Uterus (tissue), 4 donors: ENCODE results near the gene ZNF185. TPM values are rescaled to one million over a fixed set of nuclear protein-coding genes. Genes with fewer than 3 reads are reported as not detected.

Experiments
- DNase-seq, 2 donors: peaks; one replicate each; pipeline ENCODE4 v3.0.0-alpha.2; 2019 to 2020
- H3K27ac ChIP-seq, 2 donors: fragments of 200-600 bp; sonication (generic); 1 replicate in 1 of 2; 2 replicates in 1 of 2; pipeline ENCODE4 v1.5.1; 2016 to 2018
- H3K27me3 ChIP-seq, 2 donors: fragments of 200-600 bp; sonication (generic); one replicate each; pipeline ENCODE4 v1.5.1; 2018 to 2019; ENCODE audit warnings: control low read depth in 1 of 2
- H3K36me3 ChIP-seq, 2 donors: fragments of 200-600 bp; sonication (generic); one replicate each; pipeline ENCODE4 v1.5.1; 2019; ENCODE audit warnings: control low read depth in 1 of 2
- H3K4me1 ChIP-seq, 2 donors: fragments of 200-600 bp; sonication (generic); one replicate each; pipeline ENCODE4 v1.5.1; 2018 to 2019; ENCODE audit warnings: control low read depth in 1 of 2
- H3K4me3 ChIP-seq, 2 donors: fragments of 200-600 bp; sonication (generic); 1 replicate in 1 of 2; 2 replicates in 1 of 2; pipeline ENCODE4 v1.5.1; 2018 to 2019; ENCODE audit warnings: mild to moderate bottlenecking in 1 of 2
- H3K9me3 ChIP-seq, 2 donors: fragments of 200-600 bp; sonication (generic); one replicate each; pipeline ENCODE4 v1.5.1; 2019; ENCODE audit warnings: control low read depth in 1 of 2
- CTCF ChIP-seq, 4 experiments: fragments of 200-600 bp in 2 of 4; fragments of 450-650 bp in 2 of 4; sonication (generic) in 2 of 4; IDR thresholded peaks; one replicate each; pipeline ENCODE4 v1.5.1; 2016 to 2019; ENCODE audit warnings: antibody characterized with exemption in 4 of 4, mild to moderate bottlenecking in 2 of 4, moderate library complexity in 1 of 4
- POLR2A ChIP-seq, 2 donors: fragments of 450-650 bp; IDR thresholded peaks; one replicate each; pipeline ENCODE4 v1.6.1; 2016; ENCODE audit warnings: antibody characterized with exemption in 2 of 2, mild to moderate bottlenecking in 1 of 2, moderate library complexity in 1 of 2
- intact Hi-C: fragments of 100-400 bp; cut with DNase I; formaldehyde crosslinking; loops from one replicate; pipeline ENCODE4 v1.15.1; 2023; ENCODE audit warnings: low total_unique reads
- total RNA-seq, 4 donors: library from RNA; depleted of rRNA in 3 of 4; stranded (reverse); fragments of >200 nt in 3 of 4; gene quantifications; one replicate each; pipeline versions ENCODE4 v1.1.0 to v1.2.4, GENCODE V29; 2014 to 2023
- donor health status: DM: yes; HTN: yes; CAD: no.

ZNF185 gene
- total RNA-seq, 4 donors from 2014 or later = 1.3 to 32.6 (median 12.1) TPM

GRCh38 chrX:152895724-152896420 lies 2.0 kb upstream of the ZNF185 start:
- DNase-seq = no peak
- Histone ChIP-seq H3K4me1 (no peaks in the 10 kb centered on the region), H3K27me3 (no peaks in the 10 kb centered on the region), H3K36me3 (no peaks in the 10 kb centered on the region), H3K9me3 (no peaks in the 10 kb centered on the region), H3K27ac (no peak overlapping the region), H3K4me3 (no peak overlapping the region)
- intact Hi-C loops = no loop called here
- TF ChIP-seq CTCF (IDR thresholded peaks at IDR 0.05) = no peak
- no peak for TF ChIP-seq POLR2A (IDR thresholded peaks at IDR 0.05)

GRCh38 chrX:152896450-152896849 lies 1.4 kb upstream of the ZNF185 start:
- no peaks in the 10 kb centered on the region for H3K36me3 ChIP-seq
- H3K4me1 ChIP-seq = no peaks in the 10 kb centered on the region
- no peak for DNase-seq
- H3K4me3 ChIP-seq = no peak overlapping the region
- intact Hi-C loops = no loop called here
- H3K27me3 ChIP-seq = no peaks in the 10 kb centered on the region
- H3K27ac ChIP-seq = no peak overlapping the region
- H3K9me3 ChIP-seq = no peaks in the 10 kb centered on the region
- TF ChIP-seq POLR2A (IDR thresholded peaks at IDR 0.05) = no peak
- TF ChIP-seq CTCF (IDR thresholded peaks at IDR 0.05) = no peak

GRCh38 chrX:152898442-152898841 lies 575 bp downstream of the ZNF185 start:
- no peaks in the 10 kb centered on the region for H3K9me3 ChIP-seq
- no peak overlapping the region for H3K27ac ChIP-seq
- H3K4me3 ChIP-seq = no peak overlapping the region
- H3K27me3 ChIP-seq = no peaks in the 10 kb centered on the region
- H3K4me1 ChIP-seq = no peaks in the 10 kb centered on the region
- H3K36me3 ChIP-seq = no peaks in the 10 kb centered on the region
- no peak for TF ChIP-seq POLR2A (IDR thresholded peaks at IDR 0.05)
- TF ChIP-seq CTCF (IDR thresholded peaks at IDR 0.05) = no peak
- no peak for DNase-seq
- intact Hi-C loops = no loop called here

GRCh38 chrX:152899111-152899873 lies 1.4 kb downstream of the ZNF185 start:
- Histone ChIP-seq H3K36me3 (no peaks in the 10 kb centered on the region), H3K27me3 (no peaks in the 10 kb centered on the region), H3K9me3 (no peaks in the 10 kb centered on the region), H3K27ac (no peak overlapping the region), H3K4me3 (no peak overlapping the region), H3K4me1 (no peaks in the 10 kb centered on the region)
- intact Hi-C loops = no loop called here
- DNase-seq = no peak
- TF ChIP-seq POLR2A (IDR thresholded peaks at IDR 0.05) (no peak), CTCF (IDR thresholded peaks at IDR 0.05) (no peak)
